ENCODE measurements around the gene MYO18B.

The MYO18B gene

DNA sequence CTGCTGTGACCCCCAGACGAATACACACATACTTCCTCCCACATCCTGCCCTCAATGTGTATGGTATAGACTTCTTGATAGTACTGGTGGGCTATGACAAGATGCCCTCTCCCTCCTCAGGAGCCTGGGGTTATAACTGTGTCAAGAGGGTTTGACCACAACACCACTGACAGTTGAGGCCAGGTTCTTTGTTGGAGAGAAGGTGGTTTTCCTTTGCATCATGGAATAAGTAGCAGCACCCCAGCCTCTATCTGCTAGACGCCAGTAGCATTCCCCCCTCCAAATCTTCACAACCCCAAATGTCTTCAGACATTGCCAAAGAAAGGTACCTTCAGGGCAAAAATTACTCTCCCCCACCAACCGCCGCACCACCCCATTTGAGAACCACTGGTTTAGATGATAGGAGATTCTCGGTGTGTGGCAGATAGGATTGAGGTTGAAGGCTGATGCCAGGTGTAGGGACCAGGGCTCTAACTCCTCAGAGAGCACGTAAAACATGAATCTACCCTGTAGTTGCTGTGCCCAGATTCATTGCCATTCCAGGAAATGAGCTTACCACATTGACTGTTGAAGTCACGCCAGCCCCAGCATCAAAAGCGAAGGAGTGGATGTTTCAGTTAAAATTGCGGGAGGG lies 5.5 kb upstream of the MYO18B start:
- ATAC-seq, result no peak
- TF ChIP-seq ZC3H10 (CRISPR knock-in tag; IDR thresholded peaks at IDR 0.05) (no peak), ZFP3 (CRISPR knock-in tag; IDR thresholded peaks at IDR 0.05) (no peak), PPARA (CRISPR knock-in tag; IDR thresholded peaks at IDR 0.05; ENCODE audit: borderline replicate concordance) (no peak), BACH2 (CRISPR knock-in tag; IDR thresholded peaks at IDR 0.05; ENCODE audit: borderline replicate concordance) (no peak), ARNTL (CRISPR knock-in tag; IDR thresholded peaks at IDR 0.05; ENCODE audit: borderline replicate concordance, low read depth) (no peak), ZNF70 (CRISPR knock-in tag; IDR thresholded peaks at IDR 0.05) (no peak), CSDC2 (CRISPR knock-in tag; IDR thresholded peaks at IDR 0.05) (no peak), TOX (CRISPR knock-in tag; IDR thresholded peaks at IDR 0.05; ENCODE audit: borderline replicate concordance) (no peak), ISL1 (CRISPR knock-in tag; IDR thresholded peaks at IDR 0.05) (no peak)
- TF ChIP-seq, protein P1, sequence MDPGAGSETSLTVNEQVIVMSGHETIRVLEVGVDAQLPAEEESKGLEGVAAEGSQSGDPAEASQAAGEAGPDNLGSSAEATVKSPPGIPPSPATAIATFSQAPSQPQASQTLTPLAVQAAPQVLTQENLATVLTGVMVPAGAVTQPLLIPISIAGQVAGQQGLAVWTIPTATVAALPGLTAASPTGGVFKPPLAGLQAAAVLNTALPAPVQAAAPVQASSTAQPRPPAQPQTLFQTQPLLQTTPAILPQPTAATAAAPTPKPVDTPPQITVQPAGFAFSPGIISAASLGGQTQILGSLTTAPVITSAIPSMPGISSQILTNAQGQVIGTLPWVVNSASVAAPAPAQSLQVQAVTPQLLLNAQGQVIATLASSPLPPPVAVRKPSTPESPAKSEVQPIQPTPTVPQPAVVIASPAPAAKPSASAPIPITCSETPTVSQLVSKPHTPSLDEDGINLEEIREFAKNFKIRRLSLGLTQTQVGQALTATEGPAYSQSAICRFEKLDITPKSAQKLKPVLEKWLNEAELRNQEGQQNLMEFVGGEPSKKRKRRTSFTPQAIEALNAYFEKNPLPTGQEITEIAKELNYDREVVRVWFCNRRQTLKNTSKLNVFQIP (CRISPR knock-in tag; IDR thresholded peaks at IDR 0.05; ENCODE audit: borderline replicate concordance, low read depth), result no peak

DNA sequence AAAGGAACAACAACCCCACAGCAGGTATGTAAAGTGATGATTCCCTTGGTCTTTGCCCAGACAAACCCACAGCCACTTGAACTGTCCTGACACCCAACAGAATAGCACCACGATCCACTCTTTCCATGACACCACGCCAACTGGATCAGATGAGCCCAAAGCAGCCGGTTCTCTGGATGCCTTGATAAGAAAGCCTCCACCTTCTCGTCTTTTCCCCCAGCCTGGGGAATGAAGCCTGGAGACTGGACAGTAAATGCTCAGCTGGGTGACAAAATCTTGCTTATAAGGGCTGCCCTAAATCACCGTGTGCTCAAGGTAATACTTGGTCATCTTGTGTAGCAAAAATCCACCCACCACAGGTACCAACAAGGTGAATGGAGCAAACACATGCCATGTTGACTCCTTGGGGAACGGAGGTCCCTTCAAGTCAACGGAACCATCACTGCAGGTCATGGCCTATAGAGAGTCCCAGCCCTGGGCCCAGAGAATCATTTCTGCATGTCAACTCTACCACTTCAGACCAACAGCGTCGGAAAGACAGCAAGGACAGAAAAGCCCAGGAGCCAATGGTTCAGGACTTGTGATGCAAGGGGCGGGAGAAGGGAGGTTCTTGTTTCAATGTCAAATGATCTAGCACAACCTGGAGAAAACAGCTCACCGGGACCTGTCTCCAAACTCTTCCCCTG lies 2.2 kb upstream of the MYO18B start:
- ATAC-seq, result no peak
- TF ChIP-seq ZNF70 (CRISPR knock-in tag; IDR thresholded peaks at IDR 0.05) (no peak), ZNF8 (CRISPR knock-in tag; IDR thresholded peaks at IDR 0.05) (no peak), ZNF565 (CRISPR knock-in tag; conservative IDR thresholded peaks at IDR 0.05; ENCODE audit: low read depth) (no peak), CSDC2 (CRISPR knock-in tag; IDR thresholded peaks at IDR 0.05) (no peak), ZC3H10 (CRISPR knock-in tag; IDR thresholded peaks at IDR 0.05) (no peak)
- TF ChIP-seq, protein P2, sequence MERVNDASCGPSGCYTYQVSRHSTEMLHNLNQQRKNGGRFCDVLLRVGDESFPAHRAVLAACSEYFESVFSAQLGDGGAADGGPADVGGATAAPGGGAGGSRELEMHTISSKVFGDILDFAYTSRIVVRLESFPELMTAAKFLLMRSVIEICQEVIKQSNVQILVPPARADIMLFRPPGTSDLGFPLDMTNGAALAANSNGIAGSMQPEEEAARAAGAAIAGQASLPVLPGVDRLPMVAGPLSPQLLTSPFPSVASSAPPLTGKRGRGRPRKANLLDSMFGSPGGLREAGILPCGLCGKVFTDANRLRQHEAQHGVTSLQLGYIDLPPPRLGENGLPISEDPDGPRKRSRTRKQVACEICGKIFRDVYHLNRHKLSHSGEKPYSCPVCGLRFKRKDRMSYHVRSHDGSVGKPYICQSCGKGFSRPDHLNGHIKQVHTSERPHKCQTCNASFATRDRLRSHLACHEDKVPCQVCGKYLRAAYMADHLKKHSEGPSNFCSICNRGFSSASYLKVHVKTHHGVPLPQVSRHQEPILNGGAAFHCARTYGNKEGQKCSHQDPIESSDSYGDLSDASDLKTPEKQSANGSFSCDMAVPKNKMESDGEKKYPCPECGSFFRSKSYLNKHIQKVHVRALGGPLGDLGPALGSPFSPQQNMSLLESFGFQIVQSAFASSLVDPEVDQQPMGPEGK (CRISPR knock-in tag; IDR thresholded peaks at IDR 0.05; ENCODE audit: borderline replicate concordance), result no peak
- TF ChIP-seq, protein P3, sequence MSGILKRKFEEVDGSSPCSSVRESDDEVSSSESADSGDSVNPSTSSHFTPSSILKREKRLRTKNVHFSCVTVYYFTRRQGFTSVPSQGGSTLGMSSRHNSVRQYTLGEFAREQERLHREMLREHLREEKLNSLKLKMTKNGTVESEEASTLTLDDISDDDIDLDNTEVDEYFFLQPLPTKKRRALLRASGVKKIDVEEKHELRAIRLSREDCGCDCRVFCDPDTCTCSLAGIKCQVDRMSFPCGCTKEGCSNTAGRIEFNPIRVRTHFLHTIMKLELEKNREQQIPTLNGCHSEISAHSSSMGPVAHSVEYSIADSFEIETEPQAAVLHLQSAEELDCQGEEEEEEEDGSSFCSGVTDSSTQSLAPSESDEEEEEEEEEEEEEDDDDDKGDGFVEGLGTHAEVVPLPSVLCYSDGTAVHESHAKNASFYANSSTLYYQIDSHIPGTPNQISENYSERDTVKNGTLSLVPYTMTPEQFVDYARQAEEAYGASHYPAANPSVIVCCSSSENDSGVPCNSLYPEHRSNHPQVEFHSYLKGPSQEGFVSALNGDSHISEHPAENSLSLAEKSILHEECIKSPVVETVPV (CRISPR knock-in tag; IDR thresholded peaks at IDR 0.05), result no peak
- TF ChIP-seq, protein P4, sequence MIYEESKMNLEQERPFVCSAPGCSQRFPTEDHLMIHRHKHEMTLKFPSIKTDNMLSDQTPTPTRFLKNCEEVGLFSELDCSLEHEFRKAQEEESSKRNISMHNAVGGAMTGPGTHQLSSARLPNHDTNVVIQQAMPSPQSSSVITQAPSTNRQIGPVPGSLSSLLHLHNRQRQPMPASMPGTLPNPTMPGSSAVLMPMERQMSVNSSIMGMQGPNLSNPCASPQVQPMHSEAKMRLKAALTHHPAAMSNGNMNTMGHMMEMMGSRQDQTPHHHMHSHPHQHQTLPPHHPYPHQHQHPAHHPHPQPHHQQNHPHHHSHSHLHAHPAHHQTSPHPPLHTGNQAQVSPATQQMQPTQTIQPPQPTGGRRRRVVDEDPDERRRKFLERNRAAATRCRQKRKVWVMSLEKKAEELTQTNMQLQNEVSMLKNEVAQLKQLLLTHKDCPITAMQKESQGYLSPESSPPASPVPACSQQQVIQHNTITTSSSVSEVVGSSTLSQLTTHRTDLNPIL (CRISPR knock-in tag; IDR thresholded peaks at IDR 0.05; ENCODE audit: low read depth), result no peak

DNA sequence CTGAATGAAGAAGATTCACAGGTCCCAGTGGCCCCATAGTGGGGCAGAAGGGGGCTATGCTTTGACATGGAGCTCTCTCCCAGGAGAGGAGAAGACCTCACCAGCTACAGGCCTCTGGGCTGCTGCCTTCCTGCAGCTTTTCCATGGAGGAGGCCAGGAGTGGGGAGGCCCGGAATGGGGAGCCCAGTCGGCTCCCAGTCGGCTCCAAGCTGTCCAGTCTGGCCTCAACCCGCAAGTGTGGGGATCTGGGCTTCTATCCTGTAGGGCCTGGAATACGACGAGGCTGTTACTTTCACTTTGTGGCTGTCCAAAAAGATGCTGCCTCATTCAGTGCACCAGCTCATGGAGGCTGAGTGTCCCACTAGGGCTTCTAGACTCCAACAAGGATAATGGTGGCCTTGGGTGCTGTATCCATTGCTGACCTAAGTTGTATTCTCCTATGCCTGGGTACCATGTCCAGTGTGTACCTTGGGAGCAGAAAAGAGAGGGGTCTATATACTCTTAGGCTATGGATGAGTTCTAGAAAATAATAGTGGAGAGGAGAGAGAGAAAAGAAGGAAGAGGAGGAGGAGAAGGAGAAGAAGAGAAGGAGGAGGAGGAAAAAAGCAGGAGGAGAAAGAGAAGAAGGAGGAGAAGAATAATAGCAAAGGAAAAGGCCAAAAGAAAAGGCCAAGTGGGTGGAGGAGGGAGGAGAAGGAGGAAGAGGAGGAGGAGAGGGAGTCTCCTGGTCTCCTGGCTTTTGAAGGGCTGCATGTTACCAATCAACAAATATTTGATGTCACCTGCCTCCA lies 1.1 kb downstream of the MYO18B start:
- no peak for ATAC-seq
- TF ChIP-seq ZFP3 (CRISPR knock-in tag; IDR thresholded peaks at IDR 0.05) (no peak), RARB (CRISPR knock-in tag; IDR thresholded peaks at IDR 0.05) (no peak), ARNTL (CRISPR knock-in tag; IDR thresholded peaks at IDR 0.05; ENCODE audit: borderline replicate concordance, low read depth) (no peak), OSR1 (CRISPR knock-in tag; IDR thresholded peaks at IDR 0.05) (no peak), ZNF8 (CRISPR knock-in tag; IDR thresholded peaks at IDR 0.05) (no peak), GLIS3 (CRISPR knock-in tag; IDR thresholded peaks at IDR 0.05) (no peak), SNAI2 (CRISPR knock-in tag; IDR thresholded peaks at IDR 0.05) (no peak), TOX (CRISPR knock-in tag; IDR thresholded peaks at IDR 0.05; ENCODE audit: borderline replicate concordance) (no peak), ISL1 (CRISPR knock-in tag; IDR thresholded peaks at IDR 0.05) (no peak), ZNF70 (CRISPR knock-in tag; IDR thresholded peaks at IDR 0.05) (no peak)
- TF ChIP-seq, protein P3 (CRISPR knock-in tag; IDR thresholded peaks at IDR 0.05), result no peak
- TF ChIP-seq, protein P1 (CRISPR knock-in tag; IDR thresholded peaks at IDR 0.05; ENCODE audit: borderline replicate concordance, low read depth), result no peak
- TF ChIP-seq, protein P2 (CRISPR knock-in tag; IDR thresholded peaks at IDR 0.05; ENCODE audit: borderline replicate concordance), result no peak
